Measurements from ENCODE around the gene NIP7.
"Not testable (repeated sequence)": the region's sequence is repeated elsewhere in the genome, so short reads cannot be mapped to it uniquely, and the experiment has no call there.

NIP7 gene

DNA sequence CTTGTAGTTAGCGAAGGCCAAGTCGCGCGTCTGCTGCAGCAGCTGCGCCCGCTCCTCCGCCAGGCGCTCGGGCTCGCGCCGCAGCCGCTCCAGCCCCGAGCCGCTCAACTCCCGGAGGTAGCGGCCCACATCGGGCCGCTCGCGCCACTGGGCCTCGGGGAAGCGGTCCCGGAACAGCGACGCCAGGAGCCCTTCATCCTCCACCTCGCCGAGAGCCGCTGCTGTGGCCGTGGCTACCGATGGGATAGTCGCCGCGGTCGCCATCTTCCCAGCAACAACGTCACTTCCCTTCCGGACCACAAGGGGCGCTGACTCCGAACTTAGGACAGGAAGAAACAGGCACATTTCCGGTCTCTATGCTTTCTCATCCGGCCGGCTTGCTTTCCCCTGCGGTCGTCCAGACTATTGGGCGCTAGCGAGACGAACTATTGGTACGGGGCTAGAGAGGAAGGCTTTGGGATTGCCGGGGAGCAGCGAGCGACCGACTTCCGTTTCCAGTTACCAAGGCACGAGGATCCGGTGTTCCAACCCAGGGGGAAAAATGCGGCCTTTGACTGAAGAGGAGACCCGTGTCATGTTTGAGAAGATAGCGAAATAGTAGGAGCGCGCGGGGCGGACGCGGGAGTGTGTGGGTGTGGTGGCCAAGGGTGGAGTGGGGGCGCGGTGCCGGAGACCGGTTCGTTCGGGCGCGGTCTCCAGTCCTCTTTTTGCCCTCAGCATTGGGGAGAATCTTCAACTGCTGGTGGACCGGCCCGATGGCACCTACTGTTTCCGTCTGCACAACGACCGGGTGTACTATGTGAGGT, at the start of gene NIP7, which contains the start of gene COG8:
TSS of gene NIP7 (plus strand) at position 484 of the 806 bp plus-strand sequence. CDS start at position 542, 58 bp downstream.
TSS of gene COG8 (minus strand) at position 276 of the 806 bp plus-strand sequence. CDS start at position 264, 12 bp downstream.
- TF ChIP-seq POLR2A (IDR thresholded peaks at IDR 0.05; ENCODE audit: low read depth, low read length): peak; percentile 79
- DNase-seq (ENCODE audit: insufficient read length, low spot score) (peak; percentile 94), FAIRE-seq (peak; percentile 96)

GRCh38 chr16:69291657-69292056, 47.9 kb upstream of the NIP7 start:
- not testable (repeated sequence) for DNase-seq (ENCODE audit: insufficient read length, low spot score); FAIRE-seq

DNA sequence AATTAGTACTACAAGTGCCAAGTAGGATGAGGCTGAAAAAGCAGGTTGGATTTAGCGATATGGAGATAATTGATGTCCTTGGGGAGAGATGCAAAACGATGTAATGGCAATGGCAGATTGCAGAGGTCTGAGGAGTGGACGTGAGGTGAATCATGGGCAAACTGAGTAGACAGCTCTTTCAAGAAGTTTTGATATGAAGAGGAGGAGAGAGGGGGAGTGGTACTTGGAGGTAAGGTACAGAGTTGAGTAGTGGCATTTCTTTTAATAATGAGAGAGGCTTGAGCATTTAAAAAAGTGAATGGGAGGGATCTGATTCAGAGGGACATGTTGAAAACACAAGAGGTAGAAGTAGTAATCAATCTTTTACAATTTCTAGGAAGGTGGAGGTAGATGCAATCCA, 46.2 kb upstream of the NIP7 start:
- FAIRE-seq: no peak
- TF ChIP-seq POLR2A (IDR thresholded peaks at IDR 0.05; ENCODE audit: low read depth, low read length): no peak
- DNase-seq (ENCODE audit: insufficient read length, low spot score): no peak

DNA sequence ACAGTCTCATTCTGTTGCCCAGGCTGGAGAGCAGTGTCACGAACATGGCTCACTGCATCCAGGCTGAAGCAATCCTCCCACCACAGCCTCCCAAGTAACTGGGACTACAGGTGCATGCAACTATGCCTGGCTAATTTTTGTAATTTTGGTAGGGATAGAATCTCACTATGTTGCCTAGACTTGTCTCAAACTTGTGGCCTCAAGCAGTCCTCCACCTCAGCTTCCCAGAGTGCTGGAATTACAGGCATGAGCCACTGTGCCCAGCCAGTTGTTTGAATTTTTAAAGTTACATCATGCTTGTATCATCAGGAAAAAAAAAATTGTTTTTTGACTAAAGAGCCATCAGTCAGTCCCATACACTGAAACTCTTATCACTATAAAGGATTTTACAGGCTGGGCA, 45.5 kb upstream of the NIP7 start:
- no peak for TF ChIP-seq POLR2A (IDR thresholded peaks at IDR 0.05; ENCODE audit: low read depth, low read length)
- FAIRE-seq: no peak
- DNase-seq (ENCODE audit: insufficient read length, low spot score): no peak

DNA sequence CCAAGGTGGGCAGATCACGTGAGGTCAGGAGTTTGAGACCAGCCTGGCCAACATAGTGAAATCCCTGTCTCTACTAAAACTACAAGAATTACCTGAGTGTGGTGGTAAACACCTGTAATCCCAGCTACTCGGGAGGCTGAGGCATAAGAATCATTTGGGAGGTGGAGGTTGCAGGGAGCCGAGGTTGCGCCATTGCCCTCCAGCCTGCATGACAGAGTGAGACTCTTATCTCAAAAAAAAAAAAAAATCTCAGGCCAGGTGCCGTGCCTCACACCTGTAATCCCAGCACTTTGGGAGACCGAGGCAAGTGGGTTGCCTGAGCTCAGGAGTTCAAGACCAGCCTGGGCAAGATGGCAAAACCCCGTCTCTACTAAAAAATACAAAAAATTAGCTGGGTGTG, 42.8 kb upstream of the NIP7 start:
- not testable (repeated sequence) for DNase-seq (ENCODE audit: insufficient read length, low spot score); FAIRE-seq

DNA sequence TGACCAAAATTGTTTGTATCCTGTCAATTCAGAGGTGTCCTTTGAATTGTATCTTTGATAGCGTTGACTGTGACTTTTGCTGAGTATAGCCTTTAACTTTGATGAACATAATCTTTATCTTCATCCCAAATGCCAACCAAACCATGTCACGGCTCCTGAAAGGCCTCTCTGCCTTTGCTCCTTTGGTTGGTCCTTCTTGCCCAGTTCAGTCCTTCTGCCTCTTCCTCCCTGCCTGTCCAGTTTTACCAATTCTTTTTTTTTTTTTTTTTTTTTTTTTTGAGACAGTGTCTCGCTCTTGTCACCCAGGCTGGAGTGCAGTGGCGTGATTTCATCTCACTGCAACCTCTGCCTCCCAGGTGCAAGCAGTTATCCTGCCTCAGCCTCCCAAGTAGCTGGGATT, 41.3 kb upstream of the NIP7 start:
- DNase-seq (ENCODE audit: insufficient read length, low spot score) (no peak), FAIRE-seq (no peak)
- TF ChIP-seq POLR2A (IDR thresholded peaks at IDR 0.05; ENCODE audit: low read depth, low read length): no peak

- no peak for FAIRE-seq
- no peak for DNase-seq (ENCODE audit: insufficient read length, low spot score)
- no peak for TF ChIP-seq POLR2A (IDR thresholded peaks at IDR 0.05; ENCODE audit: low read depth, low read length)
Measured at GRCh38 chr16:69301187-69301586, 38.4 kb upstream of the NIP7 start.

DNA sequence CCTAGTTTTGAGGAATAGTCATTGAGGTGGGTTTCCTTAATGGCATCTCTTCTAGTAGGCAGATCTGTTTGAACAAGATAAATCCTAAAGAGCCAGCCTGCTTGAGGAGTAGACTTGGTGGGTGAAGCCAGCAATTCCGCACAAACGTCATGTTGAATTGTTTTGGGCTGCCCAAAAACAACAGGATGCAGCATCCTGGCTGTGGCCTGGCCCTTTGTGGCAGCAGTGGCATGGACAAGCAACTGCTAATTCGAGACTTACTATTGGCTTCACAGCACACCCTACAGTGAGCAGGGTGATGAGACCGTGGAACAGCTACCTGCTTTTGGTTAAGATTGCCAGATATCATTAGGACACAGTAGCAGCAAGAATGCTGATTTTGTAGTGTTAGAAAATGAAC, 37.7 kb upstream of the NIP7 start:
- DNase-seq (ENCODE audit: insufficient read length, low spot score) (no peak), FAIRE-seq (no peak)
- no peak for TF ChIP-seq POLR2A (IDR thresholded peaks at IDR 0.05; ENCODE audit: low read depth, low read length)

- DNase-seq (ENCODE audit: insufficient read length, low spot score) (no peak), FAIRE-seq (no peak)
- no peak for TF ChIP-seq POLR2A (IDR thresholded peaks at IDR 0.05; ENCODE audit: low read depth, low read length)
Measured at GRCh38 chr16:69302301-69302700, 37.3 kb upstream of the NIP7 start.

- DNase-seq (ENCODE audit: insufficient read length, low spot score) (no peak), FAIRE-seq (no peak)
- no peak for TF ChIP-seq POLR2A (IDR thresholded peaks at IDR 0.05; ENCODE audit: low read depth, low read length)
Measured at GRCh38 chr16:69306031-69306430, 33.5 kb upstream of the NIP7 start.

DNA sequence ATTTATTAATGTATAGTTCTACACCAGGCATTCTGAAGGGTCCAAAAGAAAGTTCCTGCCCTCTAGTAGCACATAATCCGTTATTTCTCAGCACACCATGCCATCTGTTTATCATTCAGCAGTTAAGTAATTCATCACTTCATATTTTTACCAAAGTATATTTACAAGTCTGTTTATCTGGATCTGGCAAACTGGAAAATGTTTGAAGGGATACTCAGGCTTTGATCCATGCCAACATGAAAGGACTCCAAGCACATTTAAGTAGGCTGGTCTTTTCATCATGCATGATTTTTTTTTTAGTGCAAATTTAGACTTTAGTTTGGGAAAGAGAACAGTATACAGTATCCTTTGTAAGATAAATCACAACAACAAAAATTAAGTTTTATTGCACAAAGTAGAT, 32.5 kb upstream of the NIP7 start:
- TF ChIP-seq POLR2A (IDR thresholded peaks at IDR 0.05; ENCODE audit: low read depth, low read length): no peak
- DNase-seq (ENCODE audit: insufficient read length, low spot score) (no peak), FAIRE-seq (no peak)

- TF ChIP-seq POLR2A (IDR thresholded peaks at IDR 0.05; ENCODE audit: low read depth, low read length): no peak
- no peak for DNase-seq (ENCODE audit: insufficient read length, low spot score)
- FAIRE-seq: no peak
Measured at GRCh38 chr16:69307856-69308255, 31.7 kb upstream of the NIP7 start.

DNA sequence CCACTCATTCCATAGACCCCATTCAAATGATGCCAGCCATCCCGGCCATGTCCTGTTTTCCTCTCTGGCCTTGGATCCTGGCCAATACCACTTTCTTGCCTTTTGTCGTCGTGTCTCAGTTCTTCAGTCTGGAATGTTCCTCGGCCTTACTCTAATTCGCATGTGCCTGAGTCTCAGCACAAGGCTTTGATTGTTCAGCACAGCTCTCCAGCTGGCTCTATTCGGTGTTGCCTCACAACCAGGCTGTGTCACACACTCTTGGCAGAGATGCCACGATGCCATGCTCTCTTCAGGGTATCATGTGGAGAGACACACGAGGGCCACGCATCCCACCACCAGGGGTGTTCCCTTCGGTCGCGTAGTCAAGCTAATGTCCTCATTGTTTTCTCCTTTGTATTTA, 30.3 kb upstream of the NIP7 start:
- TF ChIP-seq POLR2A (IDR thresholded peaks at IDR 0.05; ENCODE audit: low read depth, low read length): no peak
- no peak for FAIRE-seq
- no peak for DNase-seq (ENCODE audit: insufficient read length, low spot score)

DNA sequence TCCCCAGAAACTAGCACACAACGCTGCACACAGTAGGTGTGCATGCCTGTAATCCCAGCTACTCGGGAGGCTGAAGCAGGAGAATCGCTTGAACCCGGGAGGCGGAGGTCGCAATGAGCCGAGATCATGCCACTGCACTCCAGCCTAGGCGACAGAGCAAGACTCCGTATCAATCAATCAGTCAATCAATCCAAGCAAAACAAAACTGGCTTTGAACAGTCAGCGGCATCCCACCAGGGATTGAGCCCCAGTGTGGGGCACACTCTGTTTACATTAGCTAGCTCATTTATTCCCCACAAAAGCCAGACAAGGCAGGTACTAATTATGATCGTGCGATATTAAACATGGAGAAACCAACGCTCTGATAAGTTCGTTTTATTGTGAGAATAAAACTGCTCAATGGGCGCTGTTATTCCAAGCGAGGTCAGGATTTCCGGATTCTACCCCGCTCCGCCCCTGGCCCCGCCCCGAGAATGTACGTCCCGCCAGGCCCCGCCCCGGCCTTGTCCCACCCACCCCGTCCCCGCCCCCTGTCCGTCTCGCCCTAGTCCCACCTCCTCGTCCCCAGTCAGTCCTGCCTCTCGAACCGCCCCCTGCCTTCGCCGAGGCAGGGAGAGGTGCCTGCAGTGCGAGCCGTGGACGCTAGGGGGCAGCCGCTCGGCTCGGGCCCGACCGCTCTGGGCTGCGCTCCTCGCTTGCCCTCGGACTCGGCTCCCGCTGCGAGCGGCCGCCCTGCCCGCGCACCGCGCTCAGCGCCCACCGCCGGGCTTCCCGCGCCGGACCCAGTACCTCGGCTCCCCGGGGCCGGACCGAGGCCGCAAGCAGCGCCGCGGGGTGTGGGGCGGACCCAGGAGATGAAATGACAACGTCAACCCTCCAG, 28.7 kb upstream of the NIP7 start, which contains the start of gene VPS4A:
TSS of gene VPS4A (plus strand) at position 698 of the 880 bp plus-strand sequence. CDS start at position 860, 162 bp downstream.
- peak; percentile 95 for DNase-seq (ENCODE audit: insufficient read length, low spot score)
- FAIRE-seq: no peak
- peak; percentile 80 for TF ChIP-seq POLR2A (IDR thresholded peaks at IDR 0.05; ENCODE audit: low read depth, low read length)
